Left lung (tissue), 10 donors: Measurements from ENCODE around the gene CAPN2. TPM values are rescaled to one million over a fixed set of nuclear protein-coding genes. Genes with fewer than 3 reads are reported as not detected.

ENCODE experiments used
- ATAC-seq: fragments of 200-7000 bp; cut with Tn5 transposase; one replicate; pipeline ENCODE4 v1.9.1; 2020; ENCODE audit warnings: moderate library complexity
- DNase-seq, 4 donors: peaks; one replicate each; pipeline ENCODE4 v3.0.0-alpha.2; 2013 to 2020
- H3K27ac ChIP-seq, 2 donors: fragments of 200-600 bp; sonication (generic) in 1 of 2; one replicate each; pipeline versions ENCODE4 v1.5.0 to v1.8.0; 2020 to 2021
- H3K27me3 ChIP-seq, 2 donors: fragments of 200-600 bp; sonication (generic) in 1 of 2; one replicate each; pipeline versions ENCODE4 v1.5.0 to v1.8.0; 2020 to 2021
- H3K36me3 ChIP-seq, 2 donors: fragments of 200-600 bp; sonication (generic) in 1 of 2; one replicate each; pipeline versions ENCODE4 v1.5.0 to v1.8.0; 2020 to 2021
- H3K4me1 ChIP-seq, 2 donors: fragments of 200-600 bp; one replicate each; pipeline ENCODE4 v1.8.0; 2021
- H3K4me3 ChIP-seq, 2 donors: fragments of 200-600 bp; sonication (generic) in 1 of 2; one replicate each; pipeline versions ENCODE4 v1.5.0 to v1.8.0; 2020 to 2021; ENCODE audit warnings: mild to moderate bottlenecking in 1 of 2
- H3K9me3 ChIP-seq, 2 donors: fragments of 200-600 bp; sonication (generic) in 1 of 2; one replicate each; pipeline versions ENCODE4 v1.5.0 to v1.8.0; 2020 to 2021
- CTCF ChIP-seq, 2 donors: fragments of 200-600 bp; sonication (generic) in 1 of 2; IDR thresholded peaks; one replicate each; pipeline versions ENCODE4 v1.5.0 to v1.8.0; 2021; ENCODE audit warnings: antibody characterized with exemption in 2 of 2
- intact Hi-C, 2 donors: fragments of 100-400 bp; cut with DNase I; formaldehyde crosslinking; loops; one replicate each; pipeline versions ENCODE4 v1.11.2 to v1.14.2; 2022
- polyA plus RNA-seq, 6 donors: library from polyadenylated mRNA; unstranded; fragments of 120-200 nt; gene quantifications; one replicate each; pipeline ENCODE4 v1.2.1, GENCODE V29; 2013; ENCODE audit not compliant: insufficient read length in 6 of 6
- total RNA-seq, 2 donors: library from RNA; stranded (reverse); fragmentation: NEBNext Ultra II Directional; extraction: Animal tissue kit (Norgen Biotek cat#: 25700); gene quantifications; one replicate each; pipeline ENCODE4 v1.2.1, GENCODE V29; 2021
- donor health status: DM: no; HTN: yes; CAD: no.
- donor health status: DM: no; HTN: no; CAD: no.

Gene CAPN2
- total and polyA plus RNA-seq, 8 donors: 139 to 434 (median 163) TPM

- Histone ChIP-seq H3K4me1 (peaks cover 12 to 58% of the 10 kb centered on the region in 2 donors), H3K9me3 (no peaks in the 10 kb centered on the region), H3K4me3 (no peak overlapping the region), H3K27me3 (no peaks in the 10 kb centered on the region), H3K27ac (peak overlapping the region in 1 of 2 donors; percentile 13), H3K36me3 (peaks cover 0 to 58% of the 10 kb centered on the region in 2 donors)
- ATAC-seq (no peak), DNase-seq (no peak)
- intact Hi-C loops: no loop called here
- TF ChIP-seq CTCF (IDR thresholded peaks at IDR 0.05): no peak
These were observed 29.5 kb downstream of the CAPN2 start for GRCh38 chr1:223741861-223742260.

- H3K36me3 ChIP-seq: peaks cover 0 to 69% of the 10 kb centered on the region in 2 donors
- H3K4me3 ChIP-seq: no peak overlapping the region
- peak overlapping the region; percentile 33 to 53 for H3K27ac ChIP-seq
- ATAC-seq (no peak), DNase-seq (no peak)
- intact Hi-C loops: no loop called here
- TF ChIP-seq CTCF (IDR thresholded peaks at IDR 0.05): no peak
- no peaks in the 10 kb centered on the region for H3K9me3 ChIP-seq
- H3K27me3 ChIP-seq: no peaks in the 10 kb centered on the region
- H3K4me1 ChIP-seq: peaks cover 7 to 59% of the 10 kb centered on the region in 2 donors
These were observed 30.6 kb downstream of the CAPN2 start for GRCh38 chr1:223742856-223743517.

GRCh38 chr1:223745731-223746130 lies 33.4 kb downstream of the CAPN2 start:
- Histone ChIP-seq H3K27ac (peak overlapping the region in 1 of 2 donors; percentile 33), H3K4me1 (peaks cover 11 to 56% of the 10 kb centered on the region in 2 donors), H3K36me3 (peaks cover 0 to 69% of the 10 kb centered on the region in 2 donors), H3K27me3 (no peaks in the 10 kb centered on the region), H3K4me3 (no peak overlapping the region), H3K9me3 (no peaks in the 10 kb centered on the region)
- no peak for TF ChIP-seq CTCF (IDR thresholded peaks at IDR 0.05)
- DNase-seq: no peak
- ATAC-seq: no peak
- intact Hi-C loops: loop anchor here in 1 of 2 donors (5.0 kb wide), 1 partner anchor 33 kb away; the partner anchor contains the start of gene CAPN2

- Histone ChIP-seq H3K4me3 (no peak overlapping the region), H3K9me3 (no peaks in the 10 kb centered on the region), H3K36me3 (peaks cover 7 to 90% of the 10 kb centered on the region in 2 donors), H3K27ac (peak overlapping the region; percentile 63 to 72), H3K4me1 (peaks cover 8 to 41% of the 10 kb centered on the region in 2 donors), H3K27me3 (no peaks in the 10 kb centered on the region)
- TF ChIP-seq CTCF (IDR thresholded peaks at IDR 0.05): no peak
- DNase-seq (no peak), ATAC-seq (peak; percentile 10)
- intact Hi-C loops: loop anchor here in 1 of 2 donors (5.0 kb wide), 1 partner anchor 36 kb away; the partner anchor contains the start of gene CAPN2
These were observed 35.5 kb downstream of the CAPN2 start for GRCh38 chr1:223747838-223748335.

- Histone ChIP-seq H3K9me3 (no peaks in the 10 kb centered on the region), H3K4me1 (peaks cover 8 to 36% of the 10 kb centered on the region in 2 donors), H3K27ac (peak overlapping the region; percentile 63 to 72), H3K36me3 (peaks cover 7 to 90% of the 10 kb centered on the region in 2 donors), H3K27me3 (no peaks in the 10 kb centered on the region), H3K4me3 (peak overlapping the region in 1 of 2 donors; percentile 34)
- no peak for DNase-seq
- peak; percentile 68 for ATAC-seq
- intact Hi-C loops: loop anchor here in 1 of 2 donors (5.0 kb wide), 1 partner anchor 36 kb away; the partner anchor contains the start of gene CAPN2
- no peak for TF ChIP-seq CTCF (IDR thresholded peaks at IDR 0.05)
These were observed 36.0 kb downstream of the CAPN2 start for GRCh38 chr1:223748405-223748772.
